HepG2 (cell line): Measurements from ENCODE around the gene CD6. TPM values are rescaled to one million over a fixed set of nuclear protein-coding genes. Genes with fewer than 3 reads are reported as not detected.

Source experiments
- ATAC-seq: fragments of 200-7000 bp; cut with Tn5 transposase; 3 replicates; pipeline ENCODE4 v1.9.1; 2020; ENCODE audit warnings: mild to moderate bottlenecking, moderate library complexity
- BruUV-seq: library from RNA; stranded (reverse); fragments of 400-500 nt; replicated peaks from 2 replicates; lab custom pipeline; 2021; lab: Mats Ljungman, UMichigan
- CTCF ChIA-PET: fragments of 300-600 bp; formaldehyde crosslinking; extraction: SDS; loops from one replicate; lab custom pipeline; 2021; ENCODE audit warnings: low total read pairs, inconsistent platforms, low intra/inter-chr PET ratio; lab: Yijun Ruan, JAX
- POLR2A ChIA-PET: fragments of 350-600 bp; sonication (Branson Sonifier 250); formaldehyde crosslinking; loops from one replicate; lab custom pipeline; 2020; ENCODE audit warnings: antibody characterized with exemption, inconsistent platforms; lab: Yijun Ruan, JAX
- DNase-seq: peaks from one replicate; pipeline ENCODE4 v3.0.0-alpha.2; 2015; ENCODE audit warnings: low spot score
- FAIRE-seq: peaks from 3 replicates; lab custom pipeline; 2011; peaks lifted over from hg19 to GRCh38; lab: Jason Lieb, UNC
- H2AFZ ChIP-seq: one replicate; pipeline ENCODE4 v1.6.1; 2011; ENCODE audit warnings: low read length, inconsistent platforms
- H3K27ac ChIP-seq: fragments of 300-600 bp; 3 replicates; pipeline ENCODE4 v1.8.0; 2011; ENCODE audit warnings: mixed run types, mild to moderate bottlenecking, mixed read lengths, low read length, inconsistent platforms; ENCODE audit not compliant: insufficient read depth; ENCODE audit errors: extremely low read length
- H3K27me3 ChIP-seq, 2 experiments: fragments of 200-600 bp in 1 of 2; 2 replicates in 1 of 2; 3 replicates in 1 of 2; pipeline versions ENCODE4 v1.6.0 to v1.8.0; 2011; ENCODE audit warnings: low read length in 2 of 2, mild to moderate bottlenecking in 2 of 2, moderate library complexity in 2 of 2, inconsistent platforms in 1 of 2; ENCODE audit not compliant: insufficient read depth in 2 of 2, control insufficient read depth in 1 of 2
- H3K36me3 ChIP-seq, 2 experiments: fragments of 200-600 bp in 1 of 2; replicated peaks in 1 of 2; 2 replicates in 1 of 2; 3 replicates in 1 of 2; pipeline versions ENCODE4 v1.5.1 to v1.8.0; 2011; ENCODE audit warnings: low read length in 2 of 2, inconsistent platforms in 1 of 2; ENCODE audit not compliant: insufficient read depth in 2 of 2, control insufficient read depth in 1 of 2
- H3K4me1 ChIP-seq: 2 replicates; pipeline ENCODE4 v1.5.1; 2012; ENCODE audit warnings: low read length, inconsistent platforms; ENCODE audit not compliant: insufficient read depth
- H3K4me2 ChIP-seq: 2 replicates; pipeline ENCODE4 v1.6.0; 2011; ENCODE audit warnings: low read depth, low read length, inconsistent platforms
- H3K4me3 ChIP-seq, 3 experiments: fragments of 200-600 bp in 1 of 3; sonication (generic), shearing (Covaris generic) in 1 of 3; replicated peaks in 1 of 3; 2 replicates each; pipeline ENCODE4 v1.5.1; 2011 to 2016; ENCODE audit warnings: low read length in 3 of 3, inconsistent platforms in 2 of 3, low read depth in 2 of 3, mild to moderate bottlenecking in 2 of 3, control low read depth in 1 of 3, mixed read lengths in 1 of 3; ENCODE audit not compliant: insufficient read depth in 1 of 3
- H3K79me2 ChIP-seq: one replicate; pipeline ENCODE4 v1.6.1; 2011; ENCODE audit warnings: low read length, inconsistent platforms; ENCODE audit not compliant: insufficient read depth
- H3K9ac ChIP-seq: 2 replicates; pipeline ENCODE4 v1.6.0; 2011; ENCODE audit warnings: mild to moderate bottlenecking, low read depth, low read length, inconsistent platforms; ENCODE audit not compliant: insufficient read depth
- H3K9me3 ChIP-seq: 2 replicates; pipeline ENCODE4 v1.5.1; 2012; ENCODE audit warnings: mild to moderate bottlenecking, low read length
- H4K20me1 ChIP-seq: 2 replicates; pipeline ENCODE4 v1.6.0; 2011; ENCODE audit warnings: inconsistent platforms, mild to moderate bottlenecking, low read length, moderate library complexity; ENCODE audit not compliant: insufficient read depth
- CBX5 ChIP-seq: sonication (generic); formaldehyde crosslinking; IDR thresholded peaks from 2 replicates; pipeline ENCODE4 v1.4.0; 2020; ENCODE audit warnings: missing genetic modification reagents, borderline replicate concordance
- EED ChIP-seq: sonication (generic); formaldehyde crosslinking; IDR thresholded peaks from 2 replicates; pipeline ENCODE4 v1.5.0; 2020; ENCODE audit warnings: mild to moderate bottlenecking, missing genetic modification reagents
- ELF4 ChIP-seq: sonication (generic); formaldehyde crosslinking; IDR thresholded peaks from 2 replicates; pipeline ENCODE4 v1.5.0; 2020; ENCODE audit warnings: missing genetic modification reagents, mild to moderate bottlenecking, moderate library complexity, borderline replicate concordance
- HNF1B ChIP-seq: sonication (generic); formaldehyde crosslinking; IDR thresholded peaks from 2 replicates; pipeline ENCODE4 v1.5.1; 2020; ENCODE audit warnings: mild to moderate bottlenecking, moderate library complexity, missing genetic modification reagents
- JDP2 ChIP-seq: sonication (generic); formaldehyde crosslinking; IDR thresholded peaks from 2 replicates; pipeline ENCODE4 v1.8.1; 2022; ENCODE audit warnings: missing genetic modification reagents, borderline replicate concordance
- MAF1 ChIP-seq: sonication (generic); formaldehyde crosslinking; IDR thresholded peaks from 2 replicates; pipeline ENCODE4 v1.5.0; 2020; ENCODE audit warnings: missing genetic modification reagents, borderline replicate concordance
- ZFP36L2 ChIP-seq: sonication (generic); formaldehyde crosslinking; IDR thresholded peaks from 2 replicates; pipeline ENCODE4 v1.4.0; 2020; ENCODE audit warnings: missing genetic modification reagents
- ZNF20 ChIP-seq: sonication (generic); formaldehyde crosslinking; IDR thresholded peaks from 2 replicates; pipeline ENCODE4 v1.4.0; 2020; ENCODE audit warnings: mild to moderate bottlenecking, moderate library complexity, missing genetic modification reagents
- ZNF333 ChIP-seq: sonication (generic); formaldehyde crosslinking; IDR thresholded peaks from 2 replicates; pipeline ENCODE4 v1.4.0; 2020; ENCODE audit warnings: mild to moderate bottlenecking, missing genetic modification reagents, borderline replicate concordance
- ZNF775 ChIP-seq: sonication (generic); formaldehyde crosslinking; IDR thresholded peaks from 2 replicates; pipeline ENCODE4 v1.4.0; 2020; ENCODE audit warnings: missing genetic modification reagents, mild to moderate bottlenecking, moderate library complexity, borderline replicate concordance
- WGBS: methylation state at CpG from one replicate; pipeline ENCODE4 v1.1.6; 2017; ENCODE audit warnings: low lambda C conversion rate; 5-methylcytosine and 5-hydroxymethylcytosine counted together
- in situ Hi-C: cut with HindIII; loops from 2 replicates; pipeline ENCODE4 v1.10.0; 2017; ENCODE audit warnings: low pct_unique_long_range_greater_than_20kb; ENCODE audit not compliant: extremely low pct_ligation_motif_present
- intact Hi-C: fragments of 100-400 bp; cut with micrococcal nuclease; formaldehyde crosslinking; loops from one replicate; pipeline ENCODE4 v1.10.0; 2022; ENCODE audit not compliant: unreplicated experiment
- polyA plus RNA-seq, 8 experiments: library from polyadenylated mRNA; depleted of rRNA in 3 of 8; stranded (reverse) in 7 of 8; unstranded in 1 of 8; fragments of >200 nt; fragmentation: Illumina TruSeq in 4 of 8; extraction: Trizol in 4 of 8; gene quantifications; 2 replicates each; pipeline versions ENCODE4 v1.2.1 to v1.2.3, GENCODE V29; 2011 to 2016; ENCODE audit warnings: low read depth in 4 of 8, missing spikeins in 1 of 8, mixed read lengths in 1 of 8; ENCODE audit not compliant: insufficient read depth in 1 of 8
- total RNA-seq, 5 experiments: library from RNA; depleted of rRNA; stranded (reverse); fragments of >200 nt; fragmentation: Illumina TruSeq; extraction: Trizol; gene quantifications; 2 replicates each; pipeline ENCODE4 v1.2.3, GENCODE V29; 2016; ENCODE audit warnings: low read depth in 1 of 5

CD6 gene
- total and polyA plus RNA-seq, 2 of the 13 experiments (the other 11 are each of a cell fraction or from before 2014, with no cell fraction given), result not detected

- no peaks in the 10 kb centered on the region for H4K20me1 ChIP-seq
- H3K36me3 ChIP-seq, result no peaks in the 10 kb centered on the region
- H3K27me3 ChIP-seq, result peaks cover 0 to 18% of the 10 kb centered on the region in 2 experiments; a peak in 3 of 5 replicates
- DNase-seq (no peak), FAIRE-seq (no peak), ATAC-seq (no peak)
- no peaks in the 10 kb centered on the region for H3K9me3 ChIP-seq
- TF ChIP-seq HNF1B (CRISPR knock-in tag) (no peak), ELF4 (CRISPR knock-in tag) (no peak), JDP2 (no peak), ZNF20 (no peak), ZNF333 (CRISPR knock-in tag) (no peak), ZNF775 (CRISPR knock-in tag) (no peak), CBX5 (no peak), MAF1 (CRISPR knock-in tag) (no peak), EED (no peak), ZFP36L2 (CRISPR knock-in tag) (no peak)
- no peak overlapping the region for H3K4me3 ChIP-seq
- H3K4me1 ChIP-seq, result no peaks in the 10 kb centered on the region
- no TSS peak for BruUV-seq
- H3K27ac ChIP-seq, result no peak overlapping the region
- no peak overlapping the region for H3K9ac ChIP-seq
- WGBS, result 14% methylated on average over 7 of the region's 7 CpGs
- H3K4me2 ChIP-seq, result no peak overlapping the region
- H2AFZ ChIP-seq, result no peak overlapping the region
- CTCF ChIA-PET, result no interaction called here
- no peaks in the 10 kb centered on the region for H3K79me2 ChIP-seq
- intact Hi-C loops, result no loop called here
- in situ Hi-C loops, result no loop called here
- POLR2A ChIA-PET, result no interaction called here
Measured at GRCh38 chr11:60960405-60960804, 11.1 kb upstream of the CD6 start.
